Motor neuron (in vitro differentiated cells): Measurements from ENCODE around the gene POU2AF1. TPM values are rescaled to one million over a fixed set of nuclear protein-coding genes. Genes with fewer than 3 reads are reported as not detected.

Source experiments
- ATAC-seq, 8 experiments: fragments of 200-7000 bp; cut with Tn5 transposase; replicated peaks in 6 of 8; 2 replicates each; pipeline ENCODE4 v1.8.0; 2021; ENCODE audit warnings: mild to moderate bottlenecking in 8 of 8, moderate library complexity in 8 of 8
- H3K27ac ChIP-seq, 2 donors: fragments of 250-450 bp; sonication (Bioruptor Pico); 2 replicates each; pipeline ENCODE4 v1.9.0; 2021; ENCODE audit warnings: antibody characterized with exemption in 2 of 2, mild to moderate bottlenecking in 2 of 2, moderate library complexity in 1 of 2
- H3K4me1 ChIP-seq, 2 donors: fragments of 250-450 bp; sonication (Bioruptor Pico); replicated peaks in 1 of 2; 2 replicates each; pipeline ENCODE4 v1.6.1; 2021; ENCODE audit warnings: antibody characterized with exemption in 2 of 2, mild to moderate bottlenecking in 2 of 2, moderate library complexity in 1 of 2
- H3K4me3 ChIP-seq, 5 donors: fragments of 250-450 bp; sonication (Bioruptor Pico); 2 replicates each; pipeline ENCODE4 v1.9.0; 2021; ENCODE audit warnings: antibody characterized with exemption in 5 of 5, mild to moderate bottlenecking in 5 of 5, moderate library complexity in 4 of 5
- WGBS, 10 experiments: fragments of 450-650 bp; shearing (Covaris generic); methylation state at CpG; one replicate each; pipeline ENCODE4 v1.0.0; 2022; 5-methylcytosine and 5-hydroxymethylcytosine counted together
- in situ Hi-C, 9 experiments: fragments of 400-800 bp; cut with MboI; loops; one replicate each; pipeline ENCODE4 v1.15.0; 2021; ENCODE audit warnings: low sequenced_read_pairs in 9 of 9, low pct_unique_long_range_greater_than_20kb in 2 of 9; ENCODE audit not compliant: unreplicated experiment in 9 of 9
- total RNA-seq, 8 experiments: library from RNA; unstranded; fragments of 300-600 nt; gene quantifications; 2 replicates each; pipeline versions ENCODE4 v1.2.3 to v1.2.4, GENCODE V29; 2022

The POU2AF1 gene
- total RNA-seq, 8 experiments from 2014 or later: 0.05 to 1.0 (median 0.35) TPM; not detected in 2

GRCh38 chr11:111336062-111336461 lies 43.0 kb downstream of the POU2AF1 start:
- Histone ChIP-seq H3K4me1 (no peaks in the 10 kb centered on the region), H3K4me3 (no peak overlapping the region), H3K27ac (no peak overlapping the region)
- in situ Hi-C loops: no loop called here
- WGBS, 10 experiments: 67 to 100% (median 82%) methylated on average over 1 to 3 of the region's 4 CpGs; no CpG with 5 or more reads in 5 of the 10 experiments
- ATAC-seq: peak in 1 of 8 experiments; percentile 2

DNA sequence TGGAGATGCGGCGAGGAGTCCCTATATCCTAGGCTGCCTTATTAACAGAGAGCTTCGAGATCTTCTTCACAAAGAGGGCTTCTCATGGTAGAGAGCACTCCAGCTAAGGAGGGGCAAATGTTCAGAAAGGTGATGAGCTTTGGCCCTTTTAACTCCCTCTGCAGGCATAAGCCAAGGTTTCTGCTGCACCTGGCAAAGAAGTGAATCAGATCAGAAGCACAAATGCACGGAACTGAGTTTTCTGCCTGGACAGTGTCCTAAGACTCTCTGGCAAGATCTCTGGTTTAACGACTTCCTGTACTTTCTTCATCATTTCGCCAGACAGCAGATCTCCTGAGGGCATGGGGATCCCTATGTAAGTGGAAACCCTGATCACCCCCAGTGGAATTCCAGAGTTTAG lies 43.5 kb downstream of the POU2AF1 start:
- Histone ChIP-seq H3K4me1 (no peaks in the 10 kb centered on the region), H3K27ac (no peak overlapping the region), H3K4me3 (no peak overlapping the region)
- ATAC-seq: peak in 1 of 8 experiments; percentile 4
- 17 to 100% (median 90%) methylated on average over 1 to 3 of the region's 6 CpGs; no CpG with 5 or more reads in 3 of the 10 experiments for WGBS, 10 experiments
- in situ Hi-C loops: no loop called here

DNA sequence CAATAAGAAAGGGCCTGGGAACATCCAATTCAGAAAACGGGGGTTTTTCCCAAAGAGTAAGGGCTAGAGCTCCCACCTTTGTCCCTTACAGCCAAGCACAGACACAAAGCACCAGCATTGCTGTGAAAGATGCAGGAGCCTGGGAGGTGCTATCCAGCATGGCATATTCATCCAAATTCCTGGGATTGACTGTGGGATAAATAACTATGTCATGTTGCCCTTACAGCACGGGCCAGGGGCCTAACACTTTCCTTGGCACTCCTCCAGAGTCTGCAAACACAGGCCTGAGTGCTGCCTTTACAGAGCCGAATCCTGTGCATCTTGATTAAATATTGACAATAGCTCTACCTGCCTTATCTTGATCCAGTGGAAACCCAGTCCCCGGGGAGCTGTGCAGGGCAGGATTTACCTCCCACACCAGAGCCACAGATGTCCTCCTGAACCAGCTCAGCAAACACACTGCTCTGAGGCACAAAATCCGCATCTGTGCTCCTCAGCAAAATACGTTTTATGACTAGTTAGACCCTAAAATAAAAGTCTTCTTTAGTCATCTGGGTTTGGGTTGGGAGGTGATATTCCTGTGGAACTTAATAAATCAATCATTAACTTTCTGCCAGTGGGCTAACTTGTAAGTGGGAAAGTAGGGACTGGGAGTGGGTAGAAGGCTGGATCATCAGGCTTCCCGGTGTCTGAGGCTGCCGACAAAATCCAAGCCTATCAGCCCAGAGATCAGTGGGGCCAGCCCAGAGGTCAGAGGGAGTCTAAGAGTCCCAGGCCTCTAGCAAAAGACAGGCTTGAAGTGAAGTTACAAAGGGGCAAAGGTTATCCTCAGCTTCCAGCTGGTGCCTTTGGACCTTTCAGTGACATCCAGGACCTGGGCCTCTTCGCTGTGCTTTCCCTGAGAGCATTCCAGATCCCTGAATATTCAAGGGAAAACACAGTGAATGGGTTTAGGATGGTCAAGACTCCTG lies 44.3 kb downstream of the POU2AF1 start:
- peak in 2 of 8 experiments; percentile 23 to 81 for ATAC-seq
- H3K27ac ChIP-seq: no peak overlapping the region
- H3K4me1 ChIP-seq: no peaks in the 10 kb centered on the region
- WGBS, 10 experiments: 22 to 83% (median 70%) methylated on average over 1 to 5 of the region's 9 CpGs; no CpG with 5 or more reads in 2 of the 10 experiments
- no peak overlapping the region for H3K4me3 ChIP-seq
- in situ Hi-C loops: no loop called here

- Histone ChIP-seq H3K27ac (no peak overlapping the region), H3K4me3 (no peak overlapping the region), H3K4me1 (no peaks in the 10 kb centered on the region)
- WGBS, 10 experiments: 0 to 100% (median 66%) methylated on average over 1 to 3 of the region's 4 CpGs
- no peak for ATAC-seq
- in situ Hi-C loops: no loop called here
Observed at GRCh38 chr11:111331711-111332479, 47.2 kb downstream of the POU2AF1 start.

DNA sequence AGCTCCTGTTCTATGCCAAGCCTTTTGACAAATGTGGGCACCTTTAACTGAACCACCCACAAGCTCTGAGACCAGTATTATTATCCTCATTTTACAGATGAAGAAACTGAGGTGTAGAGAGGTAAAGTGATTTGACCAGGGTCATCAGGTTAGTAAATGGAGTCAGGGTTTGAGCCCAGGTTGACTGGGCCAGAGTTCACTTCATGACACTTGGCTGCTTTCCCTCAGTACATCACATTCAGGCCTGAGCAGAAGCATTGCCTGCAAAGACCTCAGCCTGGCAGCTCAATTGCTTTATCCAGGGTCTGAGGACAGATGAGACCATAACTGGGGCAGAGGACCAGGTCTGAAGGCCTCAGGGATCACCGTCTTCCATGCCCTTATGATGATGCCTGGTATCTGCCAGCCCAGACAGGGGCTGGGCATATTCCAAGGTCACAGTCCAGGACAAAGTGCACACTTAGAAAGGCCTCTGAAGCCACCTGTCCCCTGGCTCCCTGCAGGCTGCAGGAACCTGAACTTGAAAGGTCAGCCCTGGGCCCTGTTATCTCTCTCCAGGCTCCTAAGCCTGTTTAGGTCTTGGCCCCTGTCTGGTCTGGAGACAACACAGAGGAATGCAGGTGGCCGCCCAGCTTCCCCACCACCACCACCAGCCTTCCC lies 48.7 kb downstream of the POU2AF1 start:
- no peak for ATAC-seq
- in situ Hi-C loops: no loop called here
- Histone ChIP-seq H3K4me1 (no peaks in the 10 kb centered on the region), H3K27ac (no peak overlapping the region), H3K4me3 (no peak overlapping the region)
- 70 to 100% (median 83%) methylated on average over 1 of the region's 2 CpGs; no CpG with 5 or more reads in 6 of the 10 experiments for WGBS, 10 experiments

DNA sequence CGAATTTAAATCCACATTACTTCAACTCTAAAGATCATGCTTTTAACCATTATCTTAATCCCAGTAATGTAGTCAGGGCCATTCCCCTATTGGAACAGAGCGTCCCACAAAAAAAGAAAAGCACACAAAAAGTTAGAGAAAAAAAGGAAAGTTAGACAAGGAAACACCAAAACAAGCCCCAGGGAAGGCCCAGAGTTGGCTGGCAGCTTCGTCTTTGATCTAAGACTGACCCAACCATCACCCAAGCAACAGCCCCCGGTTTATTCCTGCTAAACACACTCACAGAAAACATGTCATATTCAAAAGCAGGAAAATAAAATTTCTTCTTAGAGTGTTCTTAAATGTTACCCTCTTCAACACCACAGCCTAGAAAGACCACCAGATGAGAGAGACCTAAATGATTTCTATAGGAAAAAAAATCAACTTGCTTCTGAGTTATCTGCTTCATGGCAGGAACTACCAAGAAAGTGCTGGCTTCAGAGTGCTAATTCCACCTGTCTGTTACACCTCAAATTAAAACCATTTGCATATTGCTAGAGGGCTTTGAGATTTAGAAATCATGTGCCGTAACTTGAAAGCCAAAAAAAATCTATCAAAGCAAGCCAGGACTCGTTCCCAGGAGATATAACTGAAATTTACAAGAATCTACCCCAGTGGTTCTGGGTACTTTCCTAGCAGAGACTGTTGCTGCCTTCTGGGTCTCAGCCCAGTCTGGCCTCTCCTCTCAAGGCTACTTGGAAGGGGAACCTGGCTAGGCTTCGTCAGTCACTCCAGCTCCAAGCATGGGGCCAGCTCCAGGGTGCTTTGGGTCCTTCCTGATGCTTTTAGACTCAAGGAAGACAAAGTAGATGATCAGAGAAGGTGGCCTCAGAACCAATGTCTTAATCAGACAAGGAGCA lies 49.5 kb downstream of the POU2AF1 start:
- Histone ChIP-seq H3K4me3 (no peak overlapping the region), H3K27ac (no peak overlapping the region), H3K4me1 (no peaks in the 10 kb centered on the region)
- ATAC-seq: no peak
- WGBS, 10 experiments: 74 to 93% (median 80%) methylated on average over 2 to 7 of the region's 7 CpGs
- in situ Hi-C loops: no loop called here

DNA sequence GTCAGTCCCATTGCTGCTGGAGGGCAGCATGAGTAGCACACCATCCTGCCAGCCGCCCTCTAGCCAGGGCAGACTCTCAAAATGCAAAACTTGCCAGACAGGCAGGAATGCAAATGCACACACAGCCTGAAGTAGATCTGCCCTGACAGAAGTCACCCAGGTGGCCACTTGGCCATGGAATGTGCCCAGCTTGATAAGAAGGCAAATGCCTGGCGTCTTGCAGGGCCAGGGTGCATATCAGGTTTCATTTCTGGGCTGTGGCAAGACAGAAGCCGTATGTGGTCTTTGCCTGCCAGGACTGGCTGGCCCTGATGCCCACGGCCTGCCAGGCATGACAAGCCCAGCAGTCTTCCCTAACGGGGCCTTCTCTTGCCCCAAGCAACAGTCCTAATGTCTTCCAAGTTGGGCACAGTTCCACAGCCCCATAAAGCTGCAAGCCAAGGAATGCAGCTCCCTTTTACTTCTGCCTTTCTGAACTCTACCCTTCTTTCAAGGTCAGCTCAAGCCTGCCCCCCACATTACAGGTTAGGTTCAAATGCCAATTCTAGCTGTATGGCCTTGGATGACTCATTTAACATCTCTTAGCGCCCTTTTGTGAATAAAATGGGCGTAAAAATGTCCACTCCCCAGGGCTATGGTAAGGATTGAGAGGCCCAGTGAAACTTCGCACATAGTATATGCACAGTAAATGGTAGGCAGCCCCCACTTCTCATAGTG lies 51.0 kb downstream of the POU2AF1 start:
- Histone ChIP-seq H3K4me3 (no peak overlapping the region), H3K4me1 (no peaks in the 10 kb centered on the region), H3K27ac (no peak overlapping the region)
- peak in 3 of 8 experiments; percentile 47 to 62 (median 59) for ATAC-seq
- WGBS, 10 experiments: 20 to 100% (median 60%) methylated on average over 1 to 7 of the region's 8 CpGs; no CpG with 5 or more reads in 1 of the 10 experiments
- in situ Hi-C loops: no loop called here

GRCh38 chr11:111326824-111327223 lies 52.3 kb downstream of the POU2AF1 start:
- Histone ChIP-seq H3K27ac (no peak overlapping the region), H3K4me1 (no peaks in the 10 kb centered on the region), H3K4me3 (no peak overlapping the region)
- WGBS, 10 experiments: 80 to 85% (median 82%) methylated on average over 3 to 4 of the region's 4 CpGs; no CpG with 5 or more reads in 6 of the 10 experiments
- in situ Hi-C loops: no loop called here
- ATAC-seq: no peak

DNA sequence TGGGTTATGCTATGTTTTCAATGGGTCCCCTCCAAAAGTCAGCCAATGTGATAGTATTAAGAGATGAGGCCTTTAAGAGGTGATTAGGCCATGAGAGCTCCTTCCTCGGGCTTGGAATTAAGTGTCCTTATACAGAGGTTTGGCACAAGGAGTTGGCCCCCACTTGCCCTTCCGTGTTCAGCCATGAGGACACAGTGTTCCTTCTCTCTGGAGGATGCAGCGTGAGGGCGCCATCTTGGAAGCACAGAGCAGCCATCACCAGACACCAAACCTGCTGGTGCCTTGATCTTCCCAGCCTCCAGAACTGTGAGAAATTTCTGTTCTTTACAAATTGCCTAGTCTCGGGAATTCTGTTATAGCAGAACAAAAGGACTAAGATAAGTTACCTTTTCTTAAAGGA lies 53.8 kb downstream of the POU2AF1 start:
- 20 to 100% (median 87%) methylated on average over 1 to 4 of the region's 5 CpGs; no CpG with 5 or more reads in 3 of the 10 experiments for WGBS, 10 experiments
- no peaks in the 10 kb centered on the region for H3K4me1 ChIP-seq
- ATAC-seq: no peak
- H3K4me3 ChIP-seq: no peak overlapping the region
- H3K27ac ChIP-seq: no peak overlapping the region
- in situ Hi-C loops: no loop called here

DNA sequence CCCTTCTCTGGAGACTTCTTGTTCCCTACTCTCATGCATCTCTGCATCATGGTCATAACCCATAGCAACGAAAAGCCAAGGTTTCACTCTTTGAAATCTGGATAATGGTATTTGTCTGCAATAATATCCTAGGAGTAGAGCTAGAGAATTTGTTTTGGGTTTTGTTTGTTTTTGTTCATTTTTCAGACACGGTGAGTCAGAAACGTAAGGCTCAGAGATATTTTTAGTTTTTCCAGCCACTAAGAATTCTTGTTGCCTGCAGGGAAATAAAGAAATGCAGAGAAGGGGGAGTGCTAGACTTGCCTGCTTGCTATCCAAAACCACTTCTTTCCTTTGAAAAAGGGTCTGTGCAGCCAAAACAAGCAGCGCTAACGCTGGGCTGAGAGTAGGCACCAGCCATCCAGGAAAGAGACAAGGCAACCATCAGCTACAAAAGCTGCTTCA lies 54.8 kb downstream of the POU2AF1 start:
- in situ Hi-C loops: no loop called here
- no peak overlapping the region for H3K4me3 ChIP-seq
- 0 to 89% (median 66%) methylated on average over 1 to 5 of the region's 5 CpGs for WGBS, 10 experiments
- ATAC-seq: peak in 4 of 8 experiments; percentile 29 to 53 (median 42)
- H3K4me1 ChIP-seq: no peaks in the 10 kb centered on the region
- no peak overlapping the region for H3K27ac ChIP-seq

GRCh38 chr11:111322534-111322933 lies 56.5 kb downstream of the POU2AF1 start:
- ATAC-seq: no peak
- no peak overlapping the region for H3K27ac ChIP-seq
- WGBS, 10 experiments: 90 to 100% (median 95%) methylated on average over 1 to 2 of the region's 2 CpGs
- H3K4me3 ChIP-seq: no peak overlapping the region
- H3K4me1 ChIP-seq: no peaks in the 10 kb centered on the region
- in situ Hi-C loops: no loop called here
